Panc1 (cell line): ENCODE results near the gene TFAP2A. TPM values are rescaled to one million over a fixed set of nuclear protein-coding genes. Genes with fewer than 3 reads are reported as not detected.

Experiments
- ATAC-seq: fragments of 200-7000 bp; cut with Tn5 transposase; 2 replicates; pipeline ENCODE4 v1.9.1; 2020; ENCODE audit warnings: mild to moderate bottlenecking, moderate library complexity
- BruUV-seq: library from RNA; stranded (reverse); fragments of 400-500 nt; replicated peaks from 2 replicates; lab custom pipeline; 2021; lab: Mats Ljungman, UMichigan
- CTCF ChIA-PET: fragments of 300-600 bp; sonication (Branson Sonifier 250); formaldehyde crosslinking; loops from one replicate; lab custom pipeline; 2022; ENCODE audit warnings: antibody characterized with exemption; lab: Charles Lee
- POLR2A ChIA-PET: fragments of 300-600 bp; sonication (Branson Sonifier 250); formaldehyde crosslinking; loops from one replicate; lab custom pipeline; 2022; ENCODE audit warnings: antibody characterized with exemption; lab: Charles Lee
- DNase-seq: peaks from one replicate; pipeline ENCODE4 v3.0.0-alpha.2; 2010; ENCODE audit warnings: low read depth, low spot score
- H3K27ac ChIP-seq: 2 replicates; pipeline ENCODE4 v1.5.1; 2011; ENCODE audit warnings: mild to moderate bottlenecking, low read length, inconsistent platforms
- H3K27me3 ChIP-seq: fragments of 200-500 bp; sonication (Bioruptor generic); 2 replicates; pipeline ENCODE4 v1.6.0; 2014; ENCODE audit warnings: low read length, inconsistent platforms; ENCODE audit not compliant: control insufficient read depth, insufficient read depth
- H3K36me3 ChIP-seq: fragments of 200-500 bp; sonication (Bioruptor generic); 2 replicates; pipeline ENCODE4 v1.5.1; 2014; ENCODE audit warnings: inconsistent platforms, mild to moderate bottlenecking, low read length, moderate library complexity; ENCODE audit not compliant: control insufficient read depth, insufficient read depth
- H3K4me1 ChIP-seq: 2 replicates; pipeline ENCODE4 v1.5.1; 2011; ENCODE audit warnings: inconsistent platforms, mild to moderate bottlenecking, low read length, moderate library complexity; ENCODE audit not compliant: control insufficient read depth, insufficient read depth
- H3K4me3 ChIP-seq, 2 experiments: 2 replicates each; pipeline ENCODE4 v1.5.1; 2011 to 2012; ENCODE audit warnings: low read depth in 2 of 2, low read length in 2 of 2, mild to moderate bottlenecking in 2 of 2, inconsistent platforms in 1 of 2, moderate library complexity in 1 of 2
- H3K9me3 ChIP-seq: fragments of 200-500 bp; sonication (Bioruptor generic); 2 replicates; pipeline ENCODE4 v1.5.1; 2014; ENCODE audit warnings: low read depth, mild to moderate bottlenecking, inconsistent platforms, low read length, moderate library complexity; ENCODE audit not compliant: control insufficient read depth, insufficient read depth
- CTCF ChIP-seq: fragments of 450-650 bp; IDR thresholded peaks from 2 replicates; pipeline ENCODE4 v1.5.1; 2017; ENCODE audit warnings: mild to moderate bottlenecking
- POLR2AphosphoS5 ChIP-seq: IDR thresholded peaks from 2 replicates; pipeline ENCODE4 v1.6.1; 2012; ENCODE audit warnings: mild to moderate bottlenecking, low read depth, low read length, moderate library complexity
- REST ChIP-seq, 2 experiments: IDR thresholded peaks; 2 replicates each; pipeline ENCODE4 v1.6.1; 2011 to 2012; ENCODE audit warnings: low read depth in 2 of 2, control low read depth in 1 of 2, low read length in 1 of 2, mild to moderate bottlenecking in 1 of 2, moderate library complexity in 1 of 2; ENCODE audit not compliant: insufficient read depth in 1 of 2
- SIN3A ChIP-seq: IDR thresholded peaks from 2 replicates; pipeline ENCODE4 v1.6.1; 2012; ENCODE audit warnings: low read depth, mild to moderate bottlenecking, low read length, moderate library complexity, borderline replicate concordance; ENCODE audit not compliant: insufficient read depth
- TCF7L2 ChIP-seq: IDR thresholded peaks from 2 replicates; pipeline ENCODE4 v1.6.1; 2011; ENCODE audit warnings: mild to moderate bottlenecking, low read depth, low read length, inconsistent platforms
- in situ Hi-C: cut with HindIII; loops from 2 replicates; pipeline ENCODE4 v1.10.0; 2016; ENCODE audit warnings: low sequenced_read_pairs, low pct_unique_long_range_greater_than_20kb
- intact Hi-C: fragments of 100-400 bp; cut with micrococcal nuclease; formaldehyde crosslinking; loops from one replicate; pipeline ENCODE4 v1.10.0; 2022; ENCODE audit not compliant: unreplicated experiment
- total RNA-seq: library from RNA; stranded (reverse); gene quantifications from one replicate; pipeline ENCODE4 v1.2.1, GENCODE V29; 2021; ENCODE audit not compliant: unreplicated experiment

TFAP2A gene
- total RNA-seq, 1 experiment from 2014 or later, result 83.9 TPM

DNA sequence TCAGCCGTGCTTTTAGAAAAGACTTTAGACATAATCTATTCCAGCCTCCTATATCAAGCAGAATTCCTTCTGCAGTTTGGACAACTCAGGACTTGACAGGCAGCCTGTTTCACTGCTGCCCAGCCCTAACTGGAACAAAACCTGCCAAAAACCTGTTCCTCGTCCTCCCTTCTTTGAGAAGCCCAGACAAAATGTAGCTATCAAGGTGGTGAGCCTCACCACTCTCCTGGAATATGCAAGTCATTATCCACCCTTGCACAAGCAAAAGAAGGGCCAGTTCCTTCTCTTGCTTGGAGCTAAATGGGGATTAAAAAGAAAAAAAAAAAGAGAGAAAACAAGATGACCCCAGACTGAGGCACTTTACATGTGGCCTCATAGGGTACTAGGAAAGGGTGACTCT is 64.2 kb downstream of the TFAP2A start:
- Histone ChIP-seq H3K27me3 (no peaks in the 10 kb centered on the region), H3K36me3 (no peaks in the 10 kb centered on the region), H3K27ac (no peak overlapping the region), H3K4me1 (peaks cover 4% of the 10 kb centered on the region), H3K9me3 (no peaks in the 10 kb centered on the region), H3K4me3 (no peak overlapping the region)
- ChIA-PET CTCF (no interaction called here), POLR2A (interaction anchor here (0.6 kb wide), 1 partner anchor 1880 kb away, joined by 4 read pairs; no protein-coding TSS in a partner anchor)
- TF ChIP-seq POLR2AphosphoS5 (no peak), TCF7L2 (no peak), REST (IDR thresholded peaks at IDR 0.05; ENCODE audit: insufficient read depth in 1 of 2, low read depth in 2 of 2, low read length in 1 of 2) (no peak), CTCF (no peak), SIN3A (no peak)
- DNase-seq (no peak), ATAC-seq (no peak)
- no TSS peak for BruUV-seq
- in situ Hi-C loops (no loop called here), intact Hi-C loops (no loop called here)

DNA sequence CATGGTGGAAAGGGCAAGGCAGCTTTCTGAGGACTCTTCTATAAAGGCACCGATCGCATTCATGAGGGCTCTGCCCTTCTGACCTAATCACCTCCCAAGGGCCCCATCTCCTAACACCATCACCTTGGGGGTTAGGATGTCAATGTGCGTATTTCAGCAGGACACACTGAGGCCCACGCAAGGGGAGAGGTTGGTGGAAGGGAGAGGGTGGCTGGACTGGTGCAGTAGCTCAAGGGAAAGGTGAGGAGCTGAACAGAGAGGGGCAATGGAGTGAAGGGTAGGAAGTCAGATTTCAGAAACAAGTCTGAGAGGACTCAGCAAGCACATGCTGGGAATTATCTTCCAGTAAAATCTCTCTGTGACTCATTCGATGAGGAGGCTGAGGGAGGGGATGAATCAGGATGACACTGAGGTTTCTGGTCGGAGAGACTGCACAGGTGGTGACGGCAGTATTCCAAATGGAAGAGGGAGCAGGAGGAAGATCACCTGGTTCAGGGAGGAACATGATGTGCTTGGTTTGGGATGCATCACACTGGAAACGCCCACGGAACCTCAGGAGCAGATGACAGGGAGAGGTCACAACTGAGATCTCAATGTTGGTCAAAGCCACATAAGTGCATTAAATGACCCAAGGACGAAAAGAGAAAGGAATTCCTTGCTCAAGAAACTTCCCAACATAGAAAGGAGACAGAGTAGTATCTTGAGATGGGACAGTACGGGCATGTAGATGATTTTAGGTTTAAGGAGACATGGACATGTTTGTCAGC is 67.1 kb downstream of the TFAP2A start:
- in situ Hi-C loops, result no loop called here
- no peaks in the 10 kb centered on the region for H3K9me3 ChIP-seq
- intact Hi-C loops, result no loop called here
- DNase-seq (peak; percentile 67), ATAC-seq (peak; percentile 77)
- CTCF ChIA-PET, result interaction anchor here (0.5 kb wide), 1 partner anchor 53 kb away, joined by 8 read pairs; no protein-coding TSS in a partner anchor
- POLR2A ChIA-PET, result no interaction called here
- TF ChIP-seq CTCF (no peak), REST (IDR thresholded peaks at IDR 0.05; ENCODE audit: insufficient read depth in 1 of 2, low read depth in 2 of 2, low read length in 1 of 2) (no peak), POLR2AphosphoS5 (no peak), SIN3A (no peak), TCF7L2 (no peak)
- H3K4me3 ChIP-seq, result no peak overlapping the region
- H3K27ac ChIP-seq, result no peak overlapping the region
- no peaks in the 10 kb centered on the region for H3K36me3 ChIP-seq
- no peaks in the 10 kb centered on the region for H3K27me3 ChIP-seq
- H3K4me1 ChIP-seq, result no peaks in the 10 kb centered on the region
- no TSS peak for BruUV-seq
